Sigmoid colon (tissue), 7 donors: Measurements from ENCODE around the gene INVS. TPM values are rescaled to one million over a fixed set of nuclear protein-coding genes. Genes with fewer than 3 reads are reported as not detected.
A peak's percentile ranks its signal among the peaks of the same experiment; 100 is the strongest.

Experiments
- DNase-seq: peaks from one replicate; pipeline ENCODE4 v3.0.0-alpha.2; 2019
- H3K27ac ChIP-seq, 4 donors: fragments of 200-600 bp; sonication (generic); one replicate each; pipeline ENCODE4 v1.5.1; 2016 to 2019; ENCODE audit warnings: mild to moderate bottlenecking in 1 of 4
- H3K27me3 ChIP-seq, 3 donors: fragments of 200-600 bp; sonication (generic); one replicate each; pipeline ENCODE4 v1.5.1; 2019; ENCODE audit warnings: mild to moderate bottlenecking in 1 of 3
- H3K36me3 ChIP-seq, 4 donors: fragments of 200-600 bp; sonication (generic); one replicate each; pipeline ENCODE4 v1.5.1; 2016 to 2019
- H3K4me1 ChIP-seq, 4 donors: fragments of 200-600 bp; sonication (generic); one replicate each; pipeline ENCODE4 v1.5.1; 2017 to 2019
- H3K4me3 ChIP-seq, 4 donors: fragments of 200-600 bp; sonication (generic); one replicate each; pipeline ENCODE4 v1.5.1; 2017 to 2019; ENCODE audit warnings: mild to moderate bottlenecking in 2 of 4, moderate library complexity in 1 of 4
- H3K9me3 ChIP-seq, 4 donors: fragments of 200-600 bp in 3 of 4; sonication (generic) in 3 of 4; one replicate each; pipeline versions ENCODE4 v1.5.1 to v1.6.1; 2013 to 2019
- CTCF ChIP-seq, 4 experiments: fragments of 450-650 bp in 3 of 4; fragments of 200-600 bp in 1 of 4; IDR thresholded peaks; one replicate each; pipeline ENCODE4 v1.5.1; 2016 to 2019; ENCODE audit warnings: antibody characterized with exemption in 4 of 4, mild to moderate bottlenecking in 3 of 4, moderate library complexity in 2 of 4
- EP300 ChIP-seq, 4 donors: sonication (generic); formaldehyde crosslinking; IDR thresholded peaks; one replicate each; pipeline ENCODE4 v1.6.1; 2017; ENCODE audit warnings: antibody characterized with exemption in 4 of 4
- POLR2A ChIP-seq, 2 donors: fragments of 450-650 bp; IDR thresholded peaks; one replicate each; pipeline ENCODE4 v1.6.1; 2016; ENCODE audit warnings: antibody characterized with exemption in 2 of 2, mild to moderate bottlenecking in 2 of 2, moderate library complexity in 2 of 2
- POLR2AphosphoS5 ChIP-seq, 4 donors: sonication (generic); formaldehyde crosslinking; IDR thresholded peaks; one replicate each; pipeline ENCODE4 v1.6.1; 2017; ENCODE audit warnings: antibody characterized with exemption in 4 of 4
- WGBS, 2 donors: extraction: QIAGEN DNeasy Blood & Tissue Kit; methylation state at CpG; one replicate each; pipeline ENCODE4 v1.1.7; 2013; 5-methylcytosine and 5-hydroxymethylcytosine counted together
- intact Hi-C: fragments of 100-400 bp; cut with DNase I; formaldehyde crosslinking; loops from one replicate; pipeline ENCODE4 v1.15.1; 2023
- polyA plus RNA-seq, 3 donors: library from polyadenylated mRNA; stranded (reverse); fragments of 200-250 nt; gene quantifications; one replicate each; pipeline ENCODE4 v1.2.3, GENCODE V29; 2013
- total RNA-seq, 4 donors: library from RNA; depleted of rRNA; stranded (reverse); fragments of >200 nt; gene quantifications; one replicate each; pipeline ENCODE4 v1.1.0, GENCODE V29; 2016
- donor health status: healthy with polysubstance abuse.
- donor health status: Bipolar disorder and iron deficiency.
- donor health status: healthy.

Gene INVS
- total and polyA plus RNA-seq, 7 donors: 1.2 to 41.3 (median 27.4) TPM

DNA sequence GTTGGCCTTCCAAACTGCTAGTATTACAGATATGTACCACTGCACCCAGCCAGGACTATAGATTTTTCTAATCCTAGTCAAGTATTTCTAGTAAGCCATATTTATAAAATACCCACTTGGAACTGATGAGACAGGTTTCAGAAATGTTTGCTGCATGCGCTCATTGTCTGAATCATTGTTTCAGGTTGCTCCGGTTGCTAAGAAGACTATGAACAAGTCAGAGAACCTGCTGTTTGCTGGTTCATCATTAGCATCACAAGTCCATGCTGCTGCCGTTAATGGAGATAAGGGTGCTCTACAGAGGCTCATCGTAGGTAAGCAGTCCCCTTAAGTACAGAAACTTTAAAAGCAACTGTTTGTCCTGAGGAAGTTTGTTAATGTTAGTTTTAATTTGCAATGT, 5.3 kb downstream of the INVS start:
- 92 to 95% methylated on average over 4 of the region's 4 CpGs for WGBS, 2 donors
- TF ChIP-seq CTCF (IDR thresholded peaks at IDR 0.05) (no peak), EP300 (IDR thresholded peaks at IDR 0.05) (no peak), POLR2A (IDR thresholded peaks at IDR 0.05) (no peak), POLR2AphosphoS5 (IDR thresholded peaks at IDR 0.05) (no peak)

DNA sequence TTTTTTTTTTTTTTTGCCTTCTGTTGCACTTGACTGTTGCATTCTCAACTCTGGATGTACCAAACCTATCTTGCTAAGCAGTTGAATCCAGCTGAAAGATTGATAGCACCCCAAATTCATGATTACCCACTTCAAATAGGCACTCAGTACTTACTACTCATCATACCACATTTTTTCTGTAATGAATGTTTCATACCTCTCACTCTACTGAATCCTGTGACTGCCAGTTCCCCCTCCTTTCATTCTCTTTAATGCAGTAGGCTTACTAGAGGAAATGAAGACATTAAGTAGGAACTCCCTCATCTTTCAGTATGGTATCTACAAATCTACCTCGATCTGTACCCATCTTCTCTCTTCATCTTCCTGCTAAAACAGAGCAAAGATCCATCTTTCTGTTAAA, 6.8 kb downstream of the INVS start:
- H3K9me3 ChIP-seq: no peaks in the 10 kb centered on the region
- DNase-seq: no peak
- H3K4me3 ChIP-seq: no peak overlapping the region
- intact Hi-C loops: no loop called here
- H3K36me3 ChIP-seq: peaks cover 24 to 72% (median 30%) of the 10 kb centered on the region in 4 donors
- TF ChIP-seq POLR2A (IDR thresholded peaks at IDR 0.05) (no peak), EP300 (IDR thresholded peaks at IDR 0.05) (no peak), POLR2AphosphoS5 (IDR thresholded peaks at IDR 0.05) (no peak), CTCF (IDR thresholded peaks at IDR 0.05) (no peak)
- WGBS, 2 donors: 48 to 92% methylated on average over 1 of the region's 1 CpG
- no peaks in the 10 kb centered on the region for H3K27me3 ChIP-seq
- H3K4me1 ChIP-seq: peaks cover 0 to 6% (median 5%) of the 10 kb centered on the region in 4 donors
- H3K27ac ChIP-seq: no peak overlapping the region

More for the DNA sequence above, 5.3 kb downstream of the INVS start:
- DNase-seq: no peak
- Histone ChIP-seq H3K27ac (no peak overlapping the region), H3K27me3 (no peaks in the 10 kb centered on the region), H3K4me3 (no peak overlapping the region), H3K36me3 (peaks cover 24 to 63% (median 28%) of the 10 kb centered on the region in 4 donors), H3K4me1 (peaks cover 0 to 8% (median 8%) of the 10 kb centered on the region in 4 donors), H3K9me3 (no peaks in the 10 kb centered on the region)
- intact Hi-C loops: no loop called here

- TF ChIP-seq POLR2A (IDR thresholded peaks at IDR 0.05): no peak
- intact Hi-C loops: no loop called here
- no peaks in the 10 kb centered on the region for H3K27me3 ChIP-seq
- no peak for DNase-seq
- H3K36me3 ChIP-seq: peaks cover 24 to 72% (median 30%) of the 10 kb centered on the region in 4 donors
- H3K9me3 ChIP-seq: no peaks in the 10 kb centered on the region
- H3K4me1 ChIP-seq: peaks cover 0 to 13% (median 12%) of the 10 kb centered on the region in 4 donors
- no peak overlapping the region for H3K27ac ChIP-seq
- 76 to 86% methylated on average over 2 of the region's 2 CpGs for WGBS, 2 donors
- no peak overlapping the region for H3K4me3 ChIP-seq
These were observed 7.6 kb downstream of the INVS start for GRCh38 chr9:100106616-100107015.

DNA sequence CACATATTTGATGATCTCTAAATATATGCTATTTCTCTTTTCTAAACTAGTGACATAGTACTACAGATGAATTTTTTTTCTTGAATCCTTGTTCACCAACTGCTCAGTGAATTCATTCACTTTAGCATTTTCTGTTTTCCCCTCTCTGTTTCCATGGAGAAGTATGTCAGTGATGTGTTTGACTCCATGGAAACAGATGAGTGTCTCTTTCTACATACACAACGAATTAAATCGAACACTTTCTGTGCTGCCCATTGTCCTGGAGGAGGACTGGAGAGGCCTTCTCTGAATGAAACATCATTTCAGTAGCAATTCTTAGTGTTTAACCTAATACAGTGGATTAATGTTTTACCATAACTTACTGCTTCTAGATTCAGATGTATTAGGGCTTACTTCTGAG, 9.5 kb downstream of the INVS start:
- Histone ChIP-seq H3K4me3 (no peak overlapping the region), H3K9me3 (no peaks in the 10 kb centered on the region), H3K27me3 (no peaks in the 10 kb centered on the region), H3K27ac (no peak overlapping the region), H3K36me3 (peaks cover 24 to 72% (median 30%) of the 10 kb centered on the region in 4 donors), H3K4me1 (peaks cover 0 to 15% (median 13%) of the 10 kb centered on the region in 4 donors)
- intact Hi-C loops: no loop called here
- WGBS, 2 donors: 68 to 77% methylated on average over 2 of the region's 2 CpGs
- no peak for DNase-seq
- no peak for TF ChIP-seq POLR2AphosphoS5 (IDR thresholded peaks at IDR 0.05)
- no peak for TF ChIP-seq EP300 (IDR thresholded peaks at IDR 0.05)
- no peak for TF ChIP-seq CTCF (IDR thresholded peaks at IDR 0.05)

DNA sequence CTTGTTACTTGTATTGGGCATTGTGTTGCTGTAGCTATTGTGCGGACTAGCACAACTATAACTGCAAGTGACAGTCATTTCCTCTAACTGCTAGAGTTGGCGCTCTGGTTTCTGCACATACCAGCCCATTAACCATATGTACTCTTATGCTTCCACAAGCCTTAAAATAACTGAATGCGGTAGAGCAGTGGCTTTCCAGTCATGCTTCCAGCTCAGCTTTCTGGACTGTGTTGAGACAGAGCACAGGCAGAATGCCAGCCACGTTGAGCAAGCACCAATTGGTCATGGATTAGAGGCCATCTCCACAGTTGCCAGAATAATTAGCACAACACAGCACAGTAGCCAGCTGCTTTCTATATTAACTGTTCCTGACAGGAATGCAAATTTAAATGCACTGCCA, 12.2 kb downstream of the INVS start:
- Histone ChIP-seq H3K36me3 (peaks cover 12 to 47% (median 15%) of the 10 kb centered on the region in 4 donors), H3K27ac (peak overlapping the region in 3 of 4 donors; percentile 17 to 64 (median 46)), H3K9me3 (no peaks in the 10 kb centered on the region), H3K4me3 (no peak overlapping the region), H3K27me3 (no peaks in the 10 kb centered on the region), H3K4me1 (peaks cover 0 to 15% (median 13%) of the 10 kb centered on the region in 4 donors)
- peak; percentile 92 for DNase-seq
- intact Hi-C loops: no loop called here
- no peak for TF ChIP-seq EP300 (IDR thresholded peaks at IDR 0.05)
- peak in 1 of 4 donors; percentile 25 for TF ChIP-seq POLR2AphosphoS5 (IDR thresholded peaks at IDR 0.05)
- WGBS, 2 donors: 76 to 81% methylated on average over 4 of the region's 4 CpGs
